GM19193 (cell line): Measurements from ENCODE around the gene TANGO2.

ENCODE experiments used
- POLR2A ChIP-seq: IDR thresholded peaks from 4 replicates; pipeline ENCODE4 v1.6.1; 2011; ENCODE audit not compliant: insufficient read depth, insufficient read length; ENCODE audit errors: extremely low read depth

The TANGO2 gene

GRCh38 chr22:20020533-20021195 is at the start of gene TANGO2:
Gene TANGO2 (plus strand): TSS chr22:20021110. CDS start chr22:20036799, 15,689 bp downstream.
- TF ChIP-seq POLR2A = peak; percentile 94

DNA sequence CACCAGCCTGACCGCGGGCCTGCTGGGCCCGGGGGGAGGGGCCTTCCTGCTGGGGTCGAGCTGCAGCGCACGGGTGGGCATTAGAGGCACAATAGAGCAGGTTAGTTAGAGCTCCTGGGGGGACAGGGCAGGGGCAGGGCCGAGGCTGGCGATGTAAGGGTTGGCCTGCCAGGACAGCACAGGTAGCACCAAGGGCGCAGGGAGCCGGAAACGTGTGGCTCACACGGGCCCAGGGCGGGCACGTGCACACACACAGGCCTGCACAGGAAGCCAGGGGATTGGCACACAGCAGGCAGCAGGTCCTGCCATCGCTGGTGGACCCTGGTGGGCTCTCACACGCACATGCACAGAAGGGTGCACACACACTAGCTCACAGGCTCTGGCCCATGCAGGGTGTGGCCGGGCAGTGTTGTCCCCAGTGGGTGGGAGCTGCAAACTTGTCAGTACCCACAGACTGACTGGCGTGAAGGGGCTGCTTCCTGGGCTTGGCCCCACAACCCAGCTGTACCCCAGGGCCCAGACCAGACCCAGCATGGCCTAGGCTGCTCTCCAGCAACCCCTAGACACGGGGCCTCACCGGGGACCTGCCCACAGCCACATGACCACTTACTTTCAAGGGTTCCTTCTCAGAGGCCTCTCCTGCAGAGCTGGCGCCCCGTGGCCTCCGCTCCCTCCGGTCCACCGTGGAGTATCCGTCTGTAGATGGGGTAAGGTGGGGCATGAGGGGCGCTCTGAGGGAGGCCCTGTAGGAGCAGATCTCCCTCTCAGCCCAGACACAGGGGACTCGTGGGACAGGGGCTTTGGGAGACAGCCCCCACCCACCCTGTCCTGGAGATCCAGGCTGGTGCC is 49.4 kb upstream of the TANGO2 start:
- no peak for TF ChIP-seq POLR2A

GRCh38 chr22:19972251-19972650 is 48.7 kb upstream of the TANGO2 start:
- no peak for TF ChIP-seq POLR2A

DNA sequence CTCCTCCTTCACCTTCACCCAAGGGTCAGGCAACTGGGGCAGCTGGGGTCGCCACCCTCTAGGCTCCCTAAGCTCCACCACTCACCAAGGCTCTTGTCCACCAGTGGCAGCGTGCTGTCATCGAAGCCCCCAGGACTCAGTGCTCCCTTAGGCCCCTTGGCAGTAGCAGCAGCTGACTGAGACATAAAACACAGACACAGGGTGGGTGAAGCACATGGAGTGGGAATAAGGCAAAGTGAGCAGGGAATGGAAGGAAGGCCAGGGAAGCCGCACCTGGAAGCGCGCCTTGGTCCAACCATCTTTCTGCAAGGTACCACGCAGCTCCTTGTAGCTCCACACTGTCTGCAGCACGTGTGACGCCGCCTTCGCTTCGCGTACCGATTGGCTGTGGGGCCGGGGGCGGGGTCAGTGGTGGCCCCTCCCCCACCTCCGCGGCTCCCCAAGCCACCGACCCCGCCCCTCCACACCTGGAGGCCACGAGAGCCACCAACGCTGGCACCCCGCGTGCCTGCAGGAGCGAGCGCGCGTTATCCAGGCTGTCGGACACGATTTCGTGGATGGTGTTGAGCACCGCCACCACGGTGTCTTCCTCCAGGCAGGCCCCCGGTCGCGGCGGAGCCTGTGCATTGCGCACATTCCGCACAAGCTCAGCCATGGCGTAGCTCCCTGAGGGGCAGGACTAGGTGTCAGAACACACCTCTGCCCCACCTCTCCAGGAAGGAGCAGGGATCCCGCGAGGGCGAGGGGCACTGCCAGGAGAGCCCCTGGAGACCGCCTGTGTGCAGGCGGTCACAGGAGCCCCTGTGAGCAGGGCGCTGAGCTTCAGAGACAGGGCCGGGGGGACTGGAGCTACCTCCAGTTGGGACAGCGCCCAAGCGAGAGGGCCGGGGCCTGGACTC is 48.0 kb upstream of the TANGO2 start:
- no peak for TF ChIP-seq POLR2A

DNA sequence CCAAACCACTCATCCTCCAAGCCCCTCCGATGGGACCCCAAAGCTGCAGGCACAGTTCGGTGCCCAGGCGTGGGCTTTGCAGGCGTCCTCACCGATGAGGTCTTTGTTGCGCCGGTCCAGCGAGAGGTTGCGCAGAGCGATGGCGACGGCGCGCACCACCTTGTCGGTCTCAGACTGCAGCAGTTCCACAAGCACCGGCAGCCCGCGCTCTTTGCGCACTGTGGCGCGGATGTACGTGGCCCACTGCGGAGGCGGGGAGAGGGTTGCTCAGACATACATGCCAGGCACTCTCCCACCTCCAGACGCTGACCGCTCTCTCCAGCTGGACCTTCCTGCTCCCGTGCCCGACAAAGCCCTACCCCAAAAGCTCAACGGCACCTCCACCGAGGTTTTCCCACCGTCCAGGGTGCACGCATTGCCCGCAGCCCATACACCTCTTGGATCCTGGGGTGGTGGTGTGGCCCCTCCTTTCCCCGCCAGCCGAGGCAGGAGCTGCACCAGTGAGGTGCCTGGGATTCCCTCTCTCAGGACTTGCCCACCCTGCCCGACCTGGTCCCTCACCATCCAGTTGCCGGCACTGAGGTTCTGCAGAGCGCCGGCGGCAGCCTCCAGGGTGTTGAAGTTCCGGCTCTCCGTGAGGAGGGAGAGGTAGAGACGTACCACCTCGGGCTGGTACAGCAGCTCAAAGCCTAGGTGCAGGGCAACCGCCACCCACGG is 47.2 kb upstream of the TANGO2 start:
- TF ChIP-seq POLR2A = no peak

- no peak for TF ChIP-seq POLR2A
These were observed 46.5 kb upstream of the TANGO2 start for GRCh38 chr22:19974268-19974861.

- no peak for TF ChIP-seq POLR2A
These were observed 45.8 kb upstream of the TANGO2 start for GRCh38 chr22:19974935-19975706.

GRCh38 chr22:19975707-19976035 is 45.2 kb upstream of the TANGO2 start:
- no peak for TF ChIP-seq POLR2A

DNA sequence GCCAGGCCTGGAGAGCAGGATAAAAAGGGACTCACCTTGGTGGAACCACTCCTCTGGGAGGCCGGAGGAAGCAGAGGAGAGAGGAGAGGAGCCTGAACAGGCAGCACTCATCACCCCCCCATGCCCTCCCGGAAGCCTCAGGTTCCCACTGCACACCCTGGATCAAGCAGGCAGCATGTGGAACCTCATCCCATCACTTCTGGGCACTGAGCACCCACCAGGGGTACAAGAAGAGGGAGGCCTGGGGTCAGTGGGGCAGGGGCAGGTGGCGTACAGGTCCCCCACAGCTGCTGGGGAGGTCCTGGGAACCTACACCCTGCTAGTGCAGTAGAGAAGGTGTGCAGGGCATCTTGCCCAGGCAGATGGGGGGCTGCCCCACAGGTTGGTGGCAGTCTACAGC is 44.2 kb upstream of the TANGO2 start:
- no peak for TF ChIP-seq POLR2A

- no peak for TF ChIP-seq POLR2A
These were observed 43.3 kb upstream of the TANGO2 start for GRCh38 chr22:19977296-19978243.

DNA sequence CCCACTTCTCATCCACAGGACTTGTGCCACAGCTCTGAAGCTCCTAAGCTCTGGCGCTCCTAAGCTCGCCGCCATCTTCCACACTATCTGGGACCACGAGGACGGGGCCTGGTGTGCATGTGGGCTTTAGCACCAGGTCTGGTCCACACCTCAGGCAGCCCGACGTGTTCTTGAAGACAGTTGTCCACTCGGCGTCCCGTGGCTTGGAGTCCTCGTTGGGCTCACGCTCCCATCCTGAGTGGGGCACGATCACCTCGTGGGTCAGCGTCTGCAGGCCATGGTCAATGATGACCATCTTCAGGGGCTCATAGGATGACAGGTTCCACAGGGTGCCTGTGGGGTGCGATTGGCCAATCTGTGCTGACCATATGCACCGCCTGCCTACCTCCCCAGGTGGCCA is 42.2 kb upstream of the TANGO2 start:
- TF ChIP-seq POLR2A = no peak

GRCh38 chr22:19979712-19980493 is 41.0 kb upstream of the TANGO2 start:
- no peak for TF ChIP-seq POLR2A
